K562 (cell line): ENCODE data around the gene SHLD1. TPM values are rescaled to one million over a fixed set of nuclear protein-coding genes. Genes with fewer than 3 reads are reported as not detected.

ENCODE experiments used
- CBFA2T2 ChIP-seq: fragments of 450-650 bp; conservative IDR thresholded peaks from 2 replicates; pipeline ENCODE4 v1.6.1; 2017; ENCODE audit warnings: mild to moderate bottlenecking
- CHD4 ChIP-seq: fragments of 200-600 bp; sonication (generic); IDR thresholded peaks from 3 replicates; pipeline ENCODE4 v1.6.1; 2012; ENCODE audit warnings: low read depth, mild to moderate bottlenecking, mixed read lengths, low read length, inconsistent platforms; ENCODE audit not compliant: insufficient read depth, insufficient replicate concordance, poor library complexity, severe bottlenecking
- DMBX1 ChIP-seq: fragments of 250-450 bp; sonication (Bioruptor Pico); IDR thresholded peaks from 2 replicates; pipeline ENCODE4 v1.8.0; 2022; ENCODE audit warnings: inconsistent platforms, mild to moderate bottlenecking, moderate library complexity, borderline replicate concordance
- ETV5 ChIP-seq: sonication (generic); formaldehyde crosslinking; IDR thresholded peaks from 2 replicates; pipeline ENCODE4 v1.4.0; 2020; ENCODE audit warnings: low read depth, mild to moderate bottlenecking, missing genetic modification reagents
- ETV6 ChIP-seq, 3 experiments: fragments of 150-350 bp in 1 of 3; sonication (generic) in 1 of 3; formaldehyde crosslinking in 1 of 3; IDR thresholded peaks; 2 replicates each; pipeline versions ENCODE4 v1.6.1 to v1.8.0; 2014 to 2022; ENCODE audit warnings: borderline replicate concordance in 2 of 3, low read depth in 2 of 3, antibody characterized with exemption in 1 of 3, low read length in 1 of 3, mild to moderate bottlenecking in 1 of 3, missing genetic modification reagents in 1 of 3
- FOS ChIP-seq: IDR thresholded peaks from 3 replicates; pipeline ENCODE4 v1.6.1; 2011; ENCODE audit not compliant: insufficient read length; ENCODE audit errors: extremely low read depth
- FOXM1 ChIP-seq, 2 experiments: fragments of 450-650 bp in 1 of 2; sonication (generic) in 1 of 2; formaldehyde crosslinking in 1 of 2; IDR thresholded peaks; 2 replicates each; pipeline versions ENCODE4 v1.6.1 to v1.9.0; 2017 to 2022; ENCODE audit warnings: low read depth in 2 of 2, mild to moderate bottlenecking in 2 of 2, missing genetic modification reagents in 1 of 2, moderate library complexity in 1 of 2
- HCFC1 ChIP-seq: IDR thresholded peaks from 2 replicates; pipeline ENCODE4 v1.6.1; 2012; ENCODE audit warnings: low read depth, low read length, improper control_type of control experiment
- LEF1 ChIP-seq: fragments of 450-650 bp; IDR thresholded peaks from 2 replicates; pipeline ENCODE4 v1.6.1; 2016; ENCODE audit warnings: mild to moderate bottlenecking
- NR2C1 ChIP-seq, 2 experiments: fragments of 450-650 bp; IDR thresholded peaks; 2 replicates each; pipeline ENCODE4 v1.6.1; 2017; ENCODE audit warnings: mild to moderate bottlenecking in 2 of 2, antibody characterized with exemption in 1 of 2, inconsistent platforms in 1 of 2, missing compliant biosample characterization in 1 of 2, missing genetic modification characterization in 1 of 2
- PCBP2 ChIP-seq: fragments of 200-400 bp; formaldehyde crosslinking; IDR thresholded peaks from 2 replicates; pipeline ENCODE4 v1.6.1; 2018; ENCODE audit warnings: low read length, low read depth, mild to moderate bottlenecking, moderate library complexity; ENCODE audit not compliant: poor library complexity, severe bottlenecking
- POU5F1 ChIP-seq: fragments of 150-350 bp; IDR thresholded peaks from 2 replicates; pipeline ENCODE4 v1.6.1; 2014; ENCODE audit warnings: borderline replicate concordance, low read length, low read depth, mild to moderate bottlenecking; ENCODE audit not compliant: partially characterized antibody
- PPARD ChIP-seq: fragments of 250-450 bp; sonication (Bioruptor Pico); IDR thresholded peaks from 2 replicates; pipeline ENCODE4 v1.8.0; 2022; ENCODE audit warnings: inconsistent platforms, mild to moderate bottlenecking, moderate library complexity
- RFX1 ChIP-seq: fragments of 450-650 bp; IDR thresholded peaks from 2 replicates; pipeline ENCODE4 v1.6.1; 2016; ENCODE audit warnings: mild to moderate bottlenecking, moderate library complexity
- RFX7 ChIP-seq: fragments of 250-450 bp; sonication (Bioruptor Pico); IDR thresholded peaks from 2 replicates; pipeline ENCODE4 v1.5.1; 2021; ENCODE audit warnings: mild to moderate bottlenecking
- SMAD1 ChIP-seq: fragments of 150-350 bp; IDR thresholded peaks from 2 replicates; pipeline ENCODE4 v1.6.1; 2014; ENCODE audit warnings: low read length, low read depth; ENCODE audit not compliant: partially characterized antibody
- TBP ChIP-seq: optimal IDR thresholded peaks from 2 replicates; pipeline ENCODE3; 2011; ENCODE audit warnings: low read depth, low read length, improper control_type of control experiment
- USF1 ChIP-seq: sonication (generic); formaldehyde crosslinking; IDR thresholded peaks from 2 replicates; pipeline ENCODE4 v1.9.0; 2022; ENCODE audit warnings: mild to moderate bottlenecking, missing genetic modification reagents
- ZEB2 ChIP-seq: fragments of 450-650 bp; IDR thresholded peaks from 2 replicates; pipeline ENCODE4 v1.6.1; 2016
- ZFP1 ChIP-seq: fragments of 450-650 bp; formaldehyde crosslinking; IDR thresholded peaks from 2 replicates; pipeline ENCODE4 v1.4.0; 2020; ENCODE audit warnings: mild to moderate bottlenecking, mixed read lengths
- ZNF124 ChIP-seq: sonication (generic); formaldehyde crosslinking; IDR thresholded peaks from 2 replicates; pipeline ENCODE4 v1.8.1; 2022; ENCODE audit warnings: missing genetic modification reagents
- ZNF239 ChIP-seq: fragments of 250-450 bp; sonication (Bioruptor Pico); IDR thresholded peaks from 2 replicates; pipeline ENCODE4 v1.4.0; 2020; ENCODE audit warnings: mild to moderate bottlenecking
- ZNF717 ChIP-seq: fragments of 250-450 bp; sonication (Bioruptor Pico); IDR thresholded peaks from 2 replicates; pipeline ENCODE4 v1.5.0; 2021
- ZNF740 ChIP-seq, 3 experiments: fragments of 200-800 bp in 1 of 3; sonication (Bioruptor generic) in 1 of 3; sonication (generic) in 1 of 3; formaldehyde crosslinking in 1 of 3; IDR thresholded peaks; 2 replicates each; pipeline versions ENCODE4 v1.6.1 to v1.8.0; 2016 to 2022; ENCODE audit warnings: mild to moderate bottlenecking in 2 of 3, missing compliant biosample characterization in 2 of 3, missing genetic modification characterization in 2 of 3, missing genetic modification reagents in 1 of 3
- ZNF780A ChIP-seq: fragments of 250-450 bp; sonication (Bioruptor Pico); IDR thresholded peaks from 2 replicates; pipeline ENCODE4 v1.5.0; 2021; ENCODE audit warnings: mild to moderate bottlenecking
- polyA plus RNA-seq, 8 experiments: library from polyadenylated mRNA; depleted of rRNA in 4 of 8; stranded (reverse) in 5 of 8; unstranded in 3 of 8; fragments of >200 nt; fragmentation: Nextera tagmentation in 2 of 8; fragmentation: Illumina TruSeq in 1 of 8; extraction: Ambion mirVana in 2 of 8; extraction: Trizol in 1 of 8; gene quantifications; 2 replicates each; pipeline versions ENCODE4 v1.2.1 to v1.2.3, GENCODE V29; 2011 to 2014; ENCODE audit warnings: inconsistent platforms in 1 of 8, missing spikeins in 1 of 8
- total RNA-seq, 7 experiments: library from RNA; depleted of rRNA in 6 of 7; stranded (reverse); fragments of >200 nt in 6 of 7; fragmentation: Illumina TruSeq in 2 of 7; extraction: Trizol in 2 of 7; gene quantifications; 2 replicates each; pipeline versions ENCODE4 v1.2.1 to v1.2.3, GENCODE V29; 2011 to 2021; ENCODE audit warnings: low replicate concordance in 1 of 7
- TF ChIP-seq, protein P1 (sequence below): fragments of 250-450 bp; sonication (Bioruptor Pico); IDR thresholded peaks from 2 replicates; pipeline ENCODE4 v1.6.1; 2021; ENCODE audit warnings: mild to moderate bottlenecking

Gene SHLD1
- total and polyA plus RNA-seq, 9 of the 15 experiments (the other 6 are each of a cell fraction or from before 2014, with no cell fraction given) = 3.7 to 21.6 (median 8.2) TPM

- no peak for TF ChIP-seq RFX7 (CRISPR knock-in tag)
- TF ChIP-seq, protein P1, sequence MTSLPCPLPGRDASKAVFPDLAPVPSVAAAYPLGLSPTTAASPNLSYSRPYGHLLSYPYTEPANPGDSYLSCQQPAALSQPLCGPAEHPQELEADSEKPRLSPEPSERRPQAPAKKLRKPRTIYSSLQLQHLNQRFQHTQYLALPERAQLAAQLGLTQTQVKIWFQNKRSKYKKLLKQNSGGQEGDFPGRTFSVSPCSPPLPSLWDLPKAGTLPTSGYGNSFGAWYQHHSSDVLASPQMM = no peak
- no peak for TF ChIP-seq ZNF780A (CRISPR knock-in tag)
- TF ChIP-seq ETV5 (CRISPR knock-in tag) = peak; percentile 58; the same call in 1 of the 2 replicates
- no peak for TF ChIP-seq FOS
- no peak for TF ChIP-seq ETV6 (IDR thresholded peaks at IDR 0.05; ENCODE audit: borderline replicate concordance in 1 of 2, low read depth in 2 of 2, low read length in 1 of 2)
- no peak for TF ChIP-seq ETV6 (CRISPR knock-in tag; IDR thresholded peaks at IDR 0.05; ENCODE audit: borderline replicate concordance)
- no peak for TF ChIP-seq CBFA2T2
- no peak for TF ChIP-seq PPARD (CRISPR knock-in tag)
- no peak for TF ChIP-seq ZEB2
- TF ChIP-seq SMAD1 = no peak
- no peak for TF ChIP-seq ZNF717 (CRISPR knock-in tag)
- peak; percentile 78 for TF ChIP-seq TBP
- no peak for TF ChIP-seq RFX1
- TF ChIP-seq ZNF740 (CRISPR knock-in tag; IDR thresholded peaks at IDR 0.05) = no peak
- no peak for TF ChIP-seq ZNF740 (tag; IDR thresholded peaks at IDR 0.05)
- no peak for TF ChIP-seq PCBP2
- peak; percentile 93 for TF ChIP-seq HCFC1
- TF ChIP-seq LEF1 = no peak
- TF ChIP-seq DMBX1 = peak; percentile 76
- TF ChIP-seq ZFP1 = no peak
- peak; percentile 84 for TF ChIP-seq NR2C1 (IDR thresholded peaks at IDR 0.05)
- TF ChIP-seq NR2C1 (tag; IDR thresholded peaks at IDR 0.05) = peak; percentile 80
- no peak for TF ChIP-seq ZNF239 (CRISPR knock-in tag)
- no peak for TF ChIP-seq USF1 (CRISPR knock-in tag)
- TF ChIP-seq CHD4 = no peak
- no peak for TF ChIP-seq POU5F1
- TF ChIP-seq FOXM1 (IDR thresholded peaks at IDR 0.05; ENCODE audit: low read depth) = no peak
- no peak for TF ChIP-seq FOXM1 (CRISPR knock-in tag; IDR thresholded peaks at IDR 0.05; ENCODE audit: low read depth)
- no peak for TF ChIP-seq ZNF124 (CRISPR knock-in tag)
Measured at GRCh38 chr20:5749952-5750779, at the start of gene SHLD1 (continued).
